OCI-LY3 (cell line): ENCODE data around the gene GSC2.

Experiments used
- H2AFZ ChIP-seq: fragments of 200-600, 300-600 bp; shearing (Covaris generic); 2 replicates; pipeline ENCODE4 v1.6.0; 2014; ENCODE audit warnings: antibody characterized with exemption, low read depth, low read length
- H3K27ac ChIP-seq: fragments of 200-600, 300-600 bp; sonication (generic); 2 replicates; pipeline ENCODE4 v1.5.1; 2014; ENCODE audit warnings: mild to moderate bottlenecking, low read length, moderate library complexity, mixed read lengths
- H3K27me3 ChIP-seq: fragments of 200-600, 300-600 bp; sonication (generic); 2 replicates; pipeline ENCODE4 v1.6.1; 2014; ENCODE audit warnings: low read depth, low read length, mixed read lengths
- H3K36me3 ChIP-seq: fragments of 200-600, 300-600 bp; sonication (generic); replicated peaks from 2 replicates; pipeline ENCODE3; 2014; ENCODE audit warnings: low read depth, low read length, mixed read lengths
- H3K4me1 ChIP-seq: fragments of 300-600, 200-600 bp; sonication (generic); 2 replicates; pipeline ENCODE4 v1.6.1; 2014; ENCODE audit warnings: low read length, mixed read lengths
- H3K4me2 ChIP-seq: fragments of 200-600, 300-600 bp; sonication (generic); 2 replicates; pipeline ENCODE4 v1.6.1; 2014; ENCODE audit warnings: low read length, mixed read lengths
- H3K4me3 ChIP-seq: fragments of 300-600, 200-600 bp; sonication (generic); 2 replicates; pipeline ENCODE4 v1.5.1; 2014; ENCODE audit warnings: antibody characterized with exemption, mild to moderate bottlenecking, low read length, moderate library complexity
- H3K79me2 ChIP-seq: fragments of 300-600, 200-600 bp; shearing (Covaris generic); 2 replicates; pipeline ENCODE4 v1.6.1; 2014; ENCODE audit warnings: mild to moderate bottlenecking, low read length, mixed read lengths
- H3K9ac ChIP-seq: fragments of 300-600, 200-600 bp; shearing (Covaris generic); 2 replicates; pipeline ENCODE4 v1.6.0; 2014; ENCODE audit warnings: mild to moderate bottlenecking, low read length, moderate library complexity
- H3K9me3 ChIP-seq: fragments of 200-600, 300-600 bp; shearing (Covaris generic); 2 replicates; pipeline ENCODE4 v1.6.1; 2014; ENCODE audit warnings: low read length, mixed read lengths; ENCODE audit not compliant: insufficient read depth
- H4K20me1 ChIP-seq: fragments of 200-600, 300-600 bp; sonication (generic); 2 replicates; pipeline ENCODE4 v1.6.1; 2016; ENCODE audit warnings: low read length, mixed read lengths; ENCODE audit not compliant: insufficient read depth
- EZH2phosphoT487 ChIP-seq: fragments of 200-600 bp; shearing (Covaris generic); IDR thresholded peaks from 2 replicates; pipeline ENCODE4 v1.6.1; 2018; ENCODE audit warnings: antibody characterized with exemption, mixed run types, low read depth
- TF ChIP-seq, protein P1 (sequence below): fragments of 200-600, 300-600 bp; sonication (generic); IDR thresholded peaks from 2 replicates; pipeline ENCODE4 v1.5.1; 2014; ENCODE audit warnings: antibody characterized with exemption, low read length, low read depth

Gene GSC2

DNA sequence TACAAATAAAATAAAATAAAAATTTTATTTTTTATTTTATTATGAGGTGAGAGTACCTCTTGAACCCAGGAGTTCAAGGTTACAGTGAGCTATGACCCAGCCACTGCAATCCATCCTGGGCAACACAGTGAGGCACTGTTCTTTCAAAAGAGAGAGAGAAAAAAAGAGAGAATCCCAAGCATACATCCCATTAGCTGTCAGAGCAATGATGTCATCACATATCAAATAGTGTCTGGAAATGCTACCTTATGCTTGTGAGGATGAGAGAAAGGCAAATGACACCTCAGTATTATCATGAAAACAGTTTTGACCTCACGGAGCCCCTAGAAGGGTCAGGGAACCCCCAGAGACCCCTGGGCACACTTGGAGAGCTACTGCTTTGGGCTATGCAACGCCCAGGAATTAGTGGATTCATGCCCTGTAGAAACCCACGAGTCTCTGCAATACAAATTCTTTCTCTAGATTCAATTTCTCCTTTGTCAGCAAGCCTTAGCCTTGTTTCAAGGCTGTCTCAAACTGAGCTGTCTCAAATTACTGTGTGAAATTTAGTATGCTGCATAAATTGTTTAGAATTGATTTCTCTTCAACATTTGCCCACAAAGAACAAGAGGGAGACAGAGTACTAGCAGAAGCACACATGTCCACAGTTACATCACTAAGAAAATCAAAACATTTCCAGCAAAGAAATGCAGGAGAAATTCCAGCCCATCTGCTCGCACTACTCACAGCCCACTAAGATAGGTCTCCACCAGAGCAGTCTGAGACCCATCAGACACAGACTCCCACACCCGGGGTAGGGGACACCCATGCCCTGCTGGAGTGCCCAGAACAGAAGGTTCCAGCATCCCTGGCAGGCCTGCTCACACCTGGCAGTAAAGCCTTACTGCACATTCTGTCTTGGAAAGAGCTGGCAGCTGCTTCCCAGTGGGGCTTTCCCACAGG lies 45.9 kb downstream of the GSC2 start:
- Histone ChIP-seq H3K4me2 (no peak overlapping the region), H3K79me2 (peaks cover 89% of the 10 kb centered on the region), H3K27me3 (no peaks in the 10 kb centered on the region), H3K36me3 (peaks cover 5% of the 10 kb centered on the region), H3K4me1 (peaks cover 5% of the 10 kb centered on the region), H3K9me3 (no peaks in the 10 kb centered on the region), H2AFZ (no peak overlapping the region), H3K9ac (no peak overlapping the region), H3K27ac (no peak overlapping the region), H3K4me3 (no peak overlapping the region), H4K20me1 (peaks cover 67% of the 10 kb centered on the region)
- TF ChIP-seq, protein P1, sequence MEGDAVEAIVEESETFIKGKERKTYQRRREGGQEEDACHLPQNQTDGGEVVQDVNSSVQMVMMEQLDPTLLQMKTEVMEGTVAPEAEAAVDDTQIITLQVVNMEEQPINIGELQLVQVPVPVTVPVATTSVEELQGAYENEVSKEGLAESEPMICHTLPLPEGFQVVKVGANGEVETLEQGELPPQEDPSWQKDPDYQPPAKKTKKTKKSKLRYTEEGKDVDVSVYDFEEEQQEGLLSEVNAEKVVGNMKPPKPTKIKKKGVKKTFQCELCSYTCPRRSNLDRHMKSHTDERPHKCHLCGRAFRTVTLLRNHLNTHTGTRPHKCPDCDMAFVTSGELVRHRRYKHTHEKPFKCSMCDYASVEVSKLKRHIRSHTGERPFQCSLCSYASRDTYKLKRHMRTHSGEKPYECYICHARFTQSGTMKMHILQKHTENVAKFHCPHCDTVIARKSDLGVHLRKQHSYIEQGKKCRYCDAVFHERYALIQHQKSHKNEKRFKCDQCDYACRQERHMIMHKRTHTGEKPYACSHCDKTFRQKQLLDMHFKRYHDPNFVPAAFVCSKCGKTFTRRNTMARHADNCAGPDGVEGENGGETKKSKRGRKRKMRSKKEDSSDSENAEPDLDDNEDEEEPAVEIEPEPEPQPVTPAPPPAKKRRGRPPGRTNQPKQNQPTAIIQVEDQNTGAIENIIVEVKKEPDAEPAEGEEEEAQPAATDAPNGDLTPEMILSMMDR = no peak
- TF ChIP-seq EZH2phosphoT487 = no peak

DNA sequence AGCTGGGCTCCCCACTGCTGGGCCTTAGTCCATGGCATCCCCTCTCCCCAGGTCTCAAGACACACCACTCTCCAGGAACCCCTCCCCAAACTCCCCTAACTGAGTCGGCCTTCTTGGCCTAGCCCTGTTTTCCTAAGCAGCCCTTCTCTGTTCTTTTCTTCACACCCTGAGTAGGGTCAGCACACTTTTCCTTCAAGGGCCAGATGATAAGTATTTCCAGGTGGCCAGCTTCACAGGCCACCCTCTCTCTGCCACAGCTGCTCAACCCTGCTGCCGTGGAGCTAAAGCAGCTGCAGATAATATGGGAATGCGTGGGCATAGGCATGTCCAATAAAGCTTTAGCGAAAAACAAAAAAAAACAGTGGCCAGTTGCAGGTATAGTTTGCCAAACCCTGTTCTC lies 51.9 kb downstream of the GSC2 start:
- Histone ChIP-seq H2AFZ (no peak overlapping the region), H3K27me3 (no peaks in the 10 kb centered on the region), H3K4me1 (no peaks in the 10 kb centered on the region), H3K27ac (no peak overlapping the region), H3K9me3 (no peaks in the 10 kb centered on the region), H3K36me3 (peaks cover 7% of the 10 kb centered on the region), H4K20me1 (peaks cover 38% of the 10 kb centered on the region), H3K79me2 (peaks cover 61% of the 10 kb centered on the region), H3K9ac (no peak overlapping the region), H3K4me2 (no peak overlapping the region), H3K4me3 (no peak overlapping the region)
- TF ChIP-seq, protein P1 = no peak
- TF ChIP-seq EZH2phosphoT487 = no peak

DNA sequence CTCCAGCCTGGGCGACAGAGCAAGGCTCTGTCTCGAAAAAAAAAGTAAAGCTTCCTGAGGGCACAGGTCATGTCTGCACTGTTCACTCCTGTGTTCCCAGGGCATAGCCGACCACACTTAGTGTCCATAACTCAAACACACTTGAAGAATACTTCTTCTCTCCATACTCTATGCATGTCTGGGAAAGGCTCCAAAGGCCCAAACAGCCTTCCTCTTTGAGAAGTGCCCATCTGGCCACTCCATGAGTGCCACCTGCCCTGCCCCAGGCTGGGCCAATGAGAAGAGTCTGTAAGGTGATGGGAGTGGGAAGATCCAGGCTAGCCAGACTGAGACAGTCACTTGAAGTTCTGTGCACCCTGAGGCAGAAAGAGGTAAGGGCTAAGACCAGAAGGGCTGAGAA lies 52.6 kb downstream of the GSC2 start:
- Histone ChIP-seq H3K27me3 (no peaks in the 10 kb centered on the region), H3K4me2 (no peak overlapping the region), H3K4me3 (no peak overlapping the region), H4K20me1 (peaks cover 38% of the 10 kb centered on the region), H3K79me2 (peaks cover 55% of the 10 kb centered on the region), H3K9ac (no peak overlapping the region), H3K36me3 (peaks cover 7% of the 10 kb centered on the region), H3K9me3 (no peaks in the 10 kb centered on the region), H2AFZ (no peak overlapping the region), H3K27ac (no peak overlapping the region), H3K4me1 (no peaks in the 10 kb centered on the region)
- TF ChIP-seq EZH2phosphoT487 = no peak
- TF ChIP-seq, protein P1 = no peak
